HEK293 (cell line): ENCODE data around the gene ADRM1.

Source experiments
- CTCF ChIP-seq: fragments of 450-650 bp; formaldehyde crosslinking; IDR thresholded peaks from 2 replicates; pipeline ENCODE4 v1.5.1; 2016; ENCODE audit warnings: missing biosample characterization, missing genetic modification characterization
- ZNF132 ChIP-seq: fragments of 450-650 bp; formaldehyde crosslinking; IDR thresholded peaks from 2 replicates; pipeline ENCODE4 v1.5.1; 2017; ENCODE audit warnings: missing biosample characterization, missing genetic modification characterization, borderline replicate concordance
- ZNF423 ChIP-seq: fragments of 450-650 bp; formaldehyde crosslinking; IDR thresholded peaks from 2 replicates; pipeline ENCODE4 v1.5.1; 2016; ENCODE audit warnings: missing biosample characterization, missing genetic modification characterization
- ZNF596 ChIP-seq: fragments of 450-650 bp; IDR thresholded peaks from 2 replicates; pipeline ENCODE4 v1.5.0; 2018; ENCODE audit warnings: missing biosample characterization, mild to moderate bottlenecking, missing genetic modification characterization, moderate library complexity

GRCh38 chr20:62331347-62331746 lies 28.6 kb downstream of the ADRM1 start:
- TF ChIP-seq ZNF423 (tag by site-specific recombination): no peak
- TF ChIP-seq ZNF132 (tag by site-specific recombination): no peak
- no peak for TF ChIP-seq CTCF (tag by site-specific recombination)
- no peak for TF ChIP-seq ZNF596 (tag by site-specific recombination)
